ENCODE data around the gene ENOX1.

DNA sequence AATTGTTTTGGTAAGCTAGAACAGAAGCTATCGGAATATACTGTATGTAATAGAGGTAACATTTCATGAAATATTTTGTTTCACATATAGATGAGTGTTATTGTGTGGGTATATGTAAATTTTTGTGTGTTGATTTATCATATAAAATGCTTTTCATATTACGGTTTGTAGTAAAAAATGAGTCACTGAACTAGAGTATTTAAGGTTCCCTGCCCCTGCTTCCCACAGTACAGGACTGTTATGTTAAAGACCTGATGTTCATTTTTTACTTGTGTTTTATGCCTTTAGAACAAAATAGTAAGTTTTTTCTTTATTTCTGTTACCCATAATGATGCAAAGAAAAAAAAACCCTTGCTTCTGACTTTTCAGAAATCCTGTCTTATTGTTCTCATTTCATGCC is 243.4 kb downstream of the ENOX1 start:
- TF ChIP-seq POLR2A (conservative IDR thresholded peaks at IDR 0.05) = no peak
- TF ChIP-seq POLR2AphosphoS5 (IDR thresholded peaks at IDR 0.05; ENCODE audit: control insufficient read depth, insufficient read depth, low read depth, low read length) = no peak
- TF ChIP-seq JUND (IDR thresholded peaks at IDR 0.05; ENCODE audit: borderline replicate concordance, low read depth, low read length) = no peak
- no peak for TF ChIP-seq JUND (tag; IDR thresholded peaks at IDR 0.05; ENCODE audit: borderline replicate concordance, low read depth, low read length)
- TF ChIP-seq MYC (IDR thresholded peaks at IDR 0.05; ENCODE audit: low read depth, low read length) = no peak
- no peak for TF ChIP-seq MYC (CRISPR knock-in tag; IDR thresholded peaks at IDR 0.05; ENCODE audit: borderline replicate concordance, low read depth)
- no peak for TF ChIP-seq CTCF (IDR thresholded peaks at IDR 0.05 in 2 of 3, conservative IDR thresholded peaks at IDR 0.05 in 1 of 3; ENCODE audit: insufficient read depth in 2 of 3, low read depth in 1 of 3, low read length in 3 of 3)
- no peak for TF ChIP-seq HDAC6 (IDR thresholded peaks at IDR 0.05; ENCODE audit: low read depth, low read length)
- no peak for TF ChIP-seq ELF4 (CRISPR knock-in tag; IDR thresholded peaks at IDR 0.05)
- TF ChIP-seq CUX1 (CRISPR knock-in tag; IDR thresholded peaks at IDR 0.05) = no peak
- no peak for TF ChIP-seq EP300 (IDR thresholded peaks at IDR 0.05; ENCODE audit: low read length)
- TF ChIP-seq ZNF277 (CRISPR knock-in tag; IDR thresholded peaks at IDR 0.05; ENCODE audit: borderline replicate concordance) = no peak
- TF ChIP-seq ZNF133 (CRISPR knock-in tag; IDR thresholded peaks at IDR 0.05) = no peak
